GM23338 (cell line): ENCODE results near the gene EPS8L3. TPM values are rescaled to one million over a fixed set of nuclear protein-coding genes. Genes with fewer than 3 reads are reported as not detected.

Experiments used
- ATAC-seq: fragments of 200-7000 bp; cut with Tn5 transposase; 3 replicates; pipeline ENCODE4 v1.9.1; 2020
- DNase-seq: peaks from one replicate; pipeline ENCODE4 v3.0.0-alpha.2; 2015; ENCODE audit warnings: low spot score
- H2AFZ ChIP-seq: fragments of 200-600 bp; sonication (generic); 2 replicates; pipeline ENCODE4 v1.8.0; 2016; ENCODE audit warnings: antibody characterized with exemption, mild to moderate bottlenecking, moderate library complexity
- H3F3A ChIP-seq: fragments of 200-600 bp; sonication (generic); replicated peaks from 2 replicates; pipeline ENCODE4 v1.8.0; 2017; ENCODE audit warnings: antibody characterized with exemption, mixed run types, low read depth
- H3K27ac ChIP-seq: fragments of 200-600 bp; sonication (generic); 2 replicates; pipeline ENCODE4 v1.6.1; 2016; ENCODE audit warnings: low read depth
- H3K27me3 ChIP-seq: fragments of 200-600 bp; sonication (generic); 2 replicates; pipeline ENCODE4 v1.8.0; 2016; ENCODE audit warnings: mild to moderate bottlenecking, mixed run types, moderate library complexity; ENCODE audit not compliant: insufficient read depth
- H3K36me3 ChIP-seq: fragments of 200-600 bp; sonication (generic); 2 replicates; pipeline ENCODE4 v1.8.0; 2016; ENCODE audit warnings: mild to moderate bottlenecking; ENCODE audit not compliant: insufficient read depth
- H3K4me1 ChIP-seq: fragments of 200-600 bp; sonication (generic); 2 replicates; pipeline ENCODE4 v1.8.0; 2016; ENCODE audit warnings: mild to moderate bottlenecking, moderate library complexity; ENCODE audit not compliant: insufficient read depth
- H3K4me2 ChIP-seq: fragments of 200-600 bp; sonication (generic); 2 replicates; pipeline ENCODE4 v1.7.1; 2017; ENCODE audit warnings: mixed run types
- H3K4me3 ChIP-seq: fragments of 200-600 bp; sonication (generic); 2 replicates; pipeline ENCODE4 v1.6.1; 2016; ENCODE audit warnings: mixed run types
- H3K79me2 ChIP-seq: fragments of 200-600 bp; sonication (generic); replicated peaks from 2 replicates; pipeline ENCODE4 v1.8.0; 2017; ENCODE audit warnings: mild to moderate bottlenecking; ENCODE audit not compliant: insufficient read depth
- H3K9me2 ChIP-seq: fragments of 200-600 bp; sonication (generic); 2 replicates; pipeline ENCODE4 v1.8.0; 2017; ENCODE audit not compliant: insufficient read depth
- H4K20me1 ChIP-seq: fragments of 200-600 bp; sonication (generic); replicated peaks from 2 replicates; pipeline ENCODE4 v1.8.0; 2017; ENCODE audit warnings: mild to moderate bottlenecking; ENCODE audit not compliant: insufficient read depth
- H3K27ac Mint-ChIP-seq: 2 replicates; pipeline ENCODE4 v1.8.0; 2020; ENCODE audit warnings: inconsistent platforms, mild to moderate bottlenecking, moderate library complexity, mixed read lengths
- H3K27me3 Mint-ChIP-seq: 3 replicates; pipeline ENCODE4 v1.8.0; 2022; ENCODE audit warnings: low read depth, mild to moderate bottlenecking, moderate library complexity, mixed read lengths, inconsistent platforms; ENCODE audit not compliant: insufficient read depth, poor library complexity
- H3K36me3 Mint-ChIP-seq: 3 replicates; pipeline ENCODE4 v1.8.0; 2021; ENCODE audit warnings: low read depth, mild to moderate bottlenecking, inconsistent platforms, moderate library complexity, mixed read lengths
- H3K4me1 Mint-ChIP-seq: 3 replicates; pipeline ENCODE4 v1.8.0; 2020; ENCODE audit warnings: mild to moderate bottlenecking, inconsistent platforms, mixed read lengths
- H3K4me3 Mint-ChIP-seq: 3 replicates; pipeline ENCODE4 v1.8.0; 2021; ENCODE audit warnings: moderate library complexity, mild to moderate bottlenecking, inconsistent platforms, mixed read lengths
- H3K9me3 Mint-ChIP-seq: 3 replicates; pipeline ENCODE4 v1.8.0; 2020; ENCODE audit warnings: moderate library complexity, mild to moderate bottlenecking, inconsistent platforms, mixed read lengths
- CREB1 ChIP-seq: fragments of 250-450 bp; sonication (Bioruptor Pico); IDR thresholded peaks from 2 replicates; pipeline ENCODE4 v1.5.0; 2020; ENCODE audit warnings: low read depth, mild to moderate bottlenecking, moderate library complexity
- EZH2 ChIP-seq: fragments of 200-600 bp; sonication (generic); IDR thresholded peaks from one replicate; pipeline ENCODE4 v1.8.0; 2017; ENCODE audit warnings: antibody characterized with exemption, mild to moderate bottlenecking, low read depth; ENCODE audit not compliant: unreplicated experiment
- EZH2phosphoT487 ChIP-seq: fragments of 200-600 bp; sonication (generic); IDR thresholded peaks from one replicate; pipeline ENCODE4 v1.8.1; 2018; ENCODE audit warnings: antibody characterized with exemption; ENCODE audit not compliant: unreplicated experiment
- JUNB ChIP-seq: IDR thresholded peaks from one replicate; pipeline ENCODE4 v1.6.1; 2016; ENCODE audit warnings: antibody characterized with exemption; ENCODE audit not compliant: unreplicated experiment
- NANOG ChIP-seq: IDR thresholded peaks from 2 replicates; pipeline ENCODE4 v1.6.1; 2016; ENCODE audit warnings: antibody characterized with exemption, borderline replicate concordance
- polyA plus RNA-seq: library from polyadenylated mRNA; unstranded; fragments of >200 nt; fragmentation: Nextera tagmentation; extraction: Ambion mirVana; gene quantifications from 2 replicates; pipeline ENCODE4 v1.2.1, GENCODE V29; 2016
- total RNA-seq: library from RNA; depleted of rRNA; stranded (reverse); fragments of >200 nt; shearing (Covaris generic); gene quantifications from 2 replicates; pipeline ENCODE4 v1.2.3, GENCODE V29; 2014
- TF ChIP-seq, protein P1 (sequence below), 2 experiments: fragments of 200-600 bp in 1 of 2; sonication (generic) in 1 of 2; conservative IDR thresholded peaks; 2 replicates each; pipeline versions ENCODE4 v1.5.1 to v1.6.1; 2016 to 2017; ENCODE audit warnings: antibody characterized with exemption in 2 of 2, low read depth in 2 of 2, mild to moderate bottlenecking in 2 of 2, moderate library complexity in 1 of 2
- TF ChIP-seq, protein P2 (sequence below): IDR thresholded peaks from one replicate; pipeline ENCODE4 v1.6.1; 2018; ENCODE audit warnings: antibody characterized with exemption; ENCODE audit not compliant: unreplicated experiment

EPS8L3 gene
- total and polyA plus RNA-seq, 2 experiments from 2014 or later, result not detected

- no peaks in the 10 kb centered on the region for H3K36me3 Mint-ChIP-seq
- no peak for DNase-seq
- no peak overlapping the region for H3K27ac Mint-ChIP-seq
- no peak overlapping the region for H3K4me3 Mint-ChIP-seq
- Histone ChIP-seq H3K9me2 (no peaks in the 10 kb centered on the region), H2AFZ (no peak overlapping the region), H3K27me3 (no peaks in the 10 kb centered on the region), H3K79me2 (no peaks in the 10 kb centered on the region), H4K20me1 (no peaks in the 10 kb centered on the region), H3K4me3 (no peak overlapping the region), H3K4me1 (no peaks in the 10 kb centered on the region), H3F3A (no peaks in the 10 kb centered on the region), H3K27ac (no peak overlapping the region), H3K36me3 (no peaks in the 10 kb centered on the region), H3K4me2 (no peak overlapping the region)
- H3K4me1 Mint-ChIP-seq, result no peaks in the 10 kb centered on the region
- TF ChIP-seq NANOG, result no peak
- ATAC-seq, result no peak
- H3K27me3 Mint-ChIP-seq, result peaks cover 17% of the 10 kb centered on the region
- H3K9me3 Mint-ChIP-seq, result no peaks in the 10 kb centered on the region
Observed at GRCh38 chr1:109768820-109769219, 5.1 kb upstream of the EPS8L3 start.

DNA sequence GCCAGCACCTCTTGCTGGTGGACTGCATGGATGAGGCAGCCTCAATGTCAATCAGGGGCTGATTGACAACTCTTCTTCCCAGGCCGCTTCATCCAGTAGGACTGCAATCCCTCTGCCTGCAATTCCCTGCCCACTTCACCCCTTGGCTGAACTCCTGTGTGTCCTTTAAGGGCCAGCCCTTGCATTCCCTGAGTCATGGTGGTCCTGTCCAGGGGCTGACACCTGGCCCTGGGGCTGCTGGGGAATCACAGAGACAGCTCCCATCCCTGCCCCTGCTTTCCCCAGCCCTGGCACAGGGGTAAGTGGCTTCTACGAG, 4.6 kb upstream of the EPS8L3 start:
- H3K27ac ChIP-seq, result no peak overlapping the region

More for the DNA sequence above, 4.6 kb upstream of the EPS8L3 start:
- Histone ChIP-seq H2AFZ (no peak overlapping the region), H3K9me2 (no peaks in the 10 kb centered on the region), H3K79me2 (no peaks in the 10 kb centered on the region), H4K20me1 (no peaks in the 10 kb centered on the region), H3K4me1 (no peaks in the 10 kb centered on the region), H3F3A (no peaks in the 10 kb centered on the region), H3K4me2 (no peak overlapping the region), H3K4me3 (no peak overlapping the region), H3K27me3 (no peaks in the 10 kb centered on the region), H3K36me3 (no peaks in the 10 kb centered on the region)
- H3K4me1 Mint-ChIP-seq, result no peaks in the 10 kb centered on the region
- ATAC-seq, result no peak
- TF ChIP-seq NANOG (no peak), EZH2 (no peak), JUNB (no peak), EZH2phosphoT487 (no peak), CREB1 (CRISPR knock-in tag) (no peak)
- TF ChIP-seq, protein P1, sequence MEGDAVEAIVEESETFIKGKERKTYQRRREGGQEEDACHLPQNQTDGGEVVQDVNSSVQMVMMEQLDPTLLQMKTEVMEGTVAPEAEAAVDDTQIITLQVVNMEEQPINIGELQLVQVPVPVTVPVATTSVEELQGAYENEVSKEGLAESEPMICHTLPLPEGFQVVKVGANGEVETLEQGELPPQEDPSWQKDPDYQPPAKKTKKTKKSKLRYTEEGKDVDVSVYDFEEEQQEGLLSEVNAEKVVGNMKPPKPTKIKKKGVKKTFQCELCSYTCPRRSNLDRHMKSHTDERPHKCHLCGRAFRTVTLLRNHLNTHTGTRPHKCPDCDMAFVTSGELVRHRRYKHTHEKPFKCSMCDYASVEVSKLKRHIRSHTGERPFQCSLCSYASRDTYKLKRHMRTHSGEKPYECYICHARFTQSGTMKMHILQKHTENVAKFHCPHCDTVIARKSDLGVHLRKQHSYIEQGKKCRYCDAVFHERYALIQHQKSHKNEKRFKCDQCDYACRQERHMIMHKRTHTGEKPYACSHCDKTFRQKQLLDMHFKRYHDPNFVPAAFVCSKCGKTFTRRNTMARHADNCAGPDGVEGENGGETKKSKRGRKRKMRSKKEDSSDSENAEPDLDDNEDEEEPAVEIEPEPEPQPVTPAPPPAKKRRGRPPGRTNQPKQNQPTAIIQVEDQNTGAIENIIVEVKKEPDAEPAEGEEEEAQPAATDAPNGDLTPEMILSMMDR (conservative IDR thresholded peaks at IDR 0.05; ENCODE audit: low read depth in 2 of 2), result no peak
- TF ChIP-seq, protein P2, sequence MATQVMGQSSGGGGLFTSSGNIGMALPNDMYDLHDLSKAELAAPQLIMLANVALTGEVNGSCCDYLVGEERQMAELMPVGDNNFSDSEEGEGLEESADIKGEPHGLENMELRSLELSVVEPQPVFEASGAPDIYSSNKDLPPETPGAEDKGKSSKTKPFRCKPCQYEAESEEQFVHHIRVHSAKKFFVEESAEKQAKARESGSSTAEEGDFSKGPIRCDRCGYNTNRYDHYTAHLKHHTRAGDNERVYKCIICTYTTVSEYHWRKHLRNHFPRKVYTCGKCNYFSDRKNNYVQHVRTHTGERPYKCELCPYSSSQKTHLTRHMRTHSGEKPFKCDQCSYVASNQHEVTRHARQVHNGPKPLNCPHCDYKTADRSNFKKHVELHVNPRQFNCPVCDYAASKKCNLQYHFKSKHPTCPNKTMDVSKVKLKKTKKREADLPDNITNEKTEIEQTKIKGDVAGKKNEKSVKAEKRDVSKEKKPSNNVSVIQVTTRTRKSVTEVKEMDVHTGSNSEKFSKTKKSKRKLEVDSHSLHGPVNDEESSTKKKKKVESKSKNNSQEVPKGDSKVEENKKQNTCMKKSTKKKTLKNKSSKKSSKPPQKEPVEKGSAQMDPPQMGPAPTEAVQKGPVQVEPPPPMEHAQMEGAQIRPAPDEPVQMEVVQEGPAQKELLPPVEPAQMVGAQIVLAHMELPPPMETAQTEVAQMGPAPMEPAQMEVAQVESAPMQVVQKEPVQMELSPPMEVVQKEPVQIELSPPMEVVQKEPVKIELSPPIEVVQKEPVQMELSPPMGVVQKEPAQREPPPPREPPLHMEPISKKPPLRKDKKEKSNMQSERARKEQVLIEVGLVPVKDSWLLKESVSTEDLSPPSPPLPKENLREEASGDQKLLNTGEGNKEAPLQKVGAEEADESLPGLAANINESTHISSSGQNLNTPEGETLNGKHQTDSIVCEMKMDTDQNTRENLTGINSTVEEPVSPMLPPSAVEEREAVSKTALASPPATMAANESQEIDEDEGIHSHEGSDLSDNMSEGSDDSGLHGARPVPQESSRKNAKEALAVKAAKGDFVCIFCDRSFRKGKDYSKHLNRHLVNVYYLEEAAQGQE, result no peak
- DNase-seq, result no peak
- H3K4me3 Mint-ChIP-seq, result no peak overlapping the region
- no peaks in the 10 kb centered on the region for H3K9me3 Mint-ChIP-seq
- H3K36me3 Mint-ChIP-seq, result no peaks in the 10 kb centered on the region
- no peak overlapping the region for H3K27ac Mint-ChIP-seq
- H3K27me3 Mint-ChIP-seq, result peaks cover 14% of the 10 kb centered on the region
